Left cardiac atrium (tissue), 2 donors: ENCODE data around the gene NKD1. TPM values are rescaled to one million over a fixed set of nuclear protein-coding genes. Genes with fewer than 3 reads are reported as not detected.

Experiments used
- total RNA-seq, 2 donors: library from RNA; stranded (reverse); fragmentation: NEBNext Ultra II Directional; extraction: Animal tissue kit (Norgen Biotek cat#: 25700); gene quantifications; one replicate each; pipeline ENCODE4 v1.2.1, GENCODE V29; 2021
- donor health status: DM: no; HTN: yes; CAD: no; lungs with severe emphysema.
- donor health status: DM: yes; HTN: yes; CAD: no.

NKD1 gene
- total RNA-seq, 2 donors from 2014 or later: 1.0 to 1.9 TPM

Other genes with a start within 250 kb of the NKD1 start
- gene BRD7, start 179.4 kb upstream of the NKD1 start, total RNA-seq: 10 to 100 TPM; 41.7 to 43.4 TPM
- 1 to 10 TPM; 1.2 to 2.0 TPM for gene SNX20, start 132.9 kb downstream of the NKD1 start, total RNA-seq
- gene NOD2, start 145.2 kb downstream of the NKD1 start, total RNA-seq: 1 to 10 TPM; 1.3 to 1.4 TPM
- 10 to 100 TPM; 26.7 to 29.6 TPM for gene CYLD, start 193.7 kb downstream of the NKD1 start, total RNA-seq